Gastrocnemius medialis (tissue), 4 donors: ENCODE measurements around the gene COBL.

Experiments
- POLR2A ChIP-seq, 2 donors: fragments of 450-650 bp; IDR thresholded peaks; one replicate each; pipeline ENCODE4 v1.6.1; 2017; ENCODE audit warnings: antibody characterized with exemption in 2 of 2, mild to moderate bottlenecking in 2 of 2, moderate library complexity in 2 of 2
- TF ChIP-seq, protein P1 (sequence below), 5 experiments: fragments of 450-650 bp in 3 of 5; fragments of 200-600 bp in 2 of 5; sonication (generic) in 2 of 5; IDR thresholded peaks in 4 of 5; conservative IDR thresholded peaks in 1 of 5; 1 replicate in 4 of 5; 2 replicates in 1 of 5; pipeline ENCODE4 v1.5.1; 2016 to 2019; ENCODE audit warnings: antibody characterized with exemption in 5 of 5, mild to moderate bottlenecking in 3 of 5, moderate library complexity in 3 of 5

DNA sequence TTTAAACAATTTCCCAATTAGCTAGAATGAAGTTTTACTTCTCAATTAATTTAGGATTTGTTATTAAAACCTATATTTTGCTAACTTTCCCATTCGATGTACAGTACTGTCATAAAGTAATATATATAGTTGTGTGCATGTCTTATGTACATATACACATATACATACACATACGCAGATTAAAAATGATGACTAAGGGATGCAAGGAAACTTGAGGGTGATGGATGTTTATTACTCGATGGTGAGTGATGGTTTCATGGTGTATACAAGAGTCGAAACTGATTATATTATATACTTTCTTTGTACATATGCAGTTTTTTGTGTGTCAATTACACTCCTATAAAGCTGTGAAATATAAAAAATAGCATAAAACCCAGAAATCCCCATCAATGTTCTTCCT is 248.2 kb downstream of the COBL start:
- TF ChIP-seq, protein P1, sequence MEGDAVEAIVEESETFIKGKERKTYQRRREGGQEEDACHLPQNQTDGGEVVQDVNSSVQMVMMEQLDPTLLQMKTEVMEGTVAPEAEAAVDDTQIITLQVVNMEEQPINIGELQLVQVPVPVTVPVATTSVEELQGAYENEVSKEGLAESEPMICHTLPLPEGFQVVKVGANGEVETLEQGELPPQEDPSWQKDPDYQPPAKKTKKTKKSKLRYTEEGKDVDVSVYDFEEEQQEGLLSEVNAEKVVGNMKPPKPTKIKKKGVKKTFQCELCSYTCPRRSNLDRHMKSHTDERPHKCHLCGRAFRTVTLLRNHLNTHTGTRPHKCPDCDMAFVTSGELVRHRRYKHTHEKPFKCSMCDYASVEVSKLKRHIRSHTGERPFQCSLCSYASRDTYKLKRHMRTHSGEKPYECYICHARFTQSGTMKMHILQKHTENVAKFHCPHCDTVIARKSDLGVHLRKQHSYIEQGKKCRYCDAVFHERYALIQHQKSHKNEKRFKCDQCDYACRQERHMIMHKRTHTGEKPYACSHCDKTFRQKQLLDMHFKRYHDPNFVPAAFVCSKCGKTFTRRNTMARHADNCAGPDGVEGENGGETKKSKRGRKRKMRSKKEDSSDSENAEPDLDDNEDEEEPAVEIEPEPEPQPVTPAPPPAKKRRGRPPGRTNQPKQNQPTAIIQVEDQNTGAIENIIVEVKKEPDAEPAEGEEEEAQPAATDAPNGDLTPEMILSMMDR (IDR thresholded peaks at IDR 0.05 in 4 of 5, conservative IDR thresholded peaks at IDR 0.05 in 1 of 5) = no peak
- no peak for TF ChIP-seq POLR2A (IDR thresholded peaks at IDR 0.05)
